ENCODE data around the gene PANK1.
"Not testable (repeated sequence)": the region's sequence is repeated elsewhere in the genome, so short reads cannot be mapped to it uniquely, and the experiment has no call there.

The PANK1 gene

DNA sequence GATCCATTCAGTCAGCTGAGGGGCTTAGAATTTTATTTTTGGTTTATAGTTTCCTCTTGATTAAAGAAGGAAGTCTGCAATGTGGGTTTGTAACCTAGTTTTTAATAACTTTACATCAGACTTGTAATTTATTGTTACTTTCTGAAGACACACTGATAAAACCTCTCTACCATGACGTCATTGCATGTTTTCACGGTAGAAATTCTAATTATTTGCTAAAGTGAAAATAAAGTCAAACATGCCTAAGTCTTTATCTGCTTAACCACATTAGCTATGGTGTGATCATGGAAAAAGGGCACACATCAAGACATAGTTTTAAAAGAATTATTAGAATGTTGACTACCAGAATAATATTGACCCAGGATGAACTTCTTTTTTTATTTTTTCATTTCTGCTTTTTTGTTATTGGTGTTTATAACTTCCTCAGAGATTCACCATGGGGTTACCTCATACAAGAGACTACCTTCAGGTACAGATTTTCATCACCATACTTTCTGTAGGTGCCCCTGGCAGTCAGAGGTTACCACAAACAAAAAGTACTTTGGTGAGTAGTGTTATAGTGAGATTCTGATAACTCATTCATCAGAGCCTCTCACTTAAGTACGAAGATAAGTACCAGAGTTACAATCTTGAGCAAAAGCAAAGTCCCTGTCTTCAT lies 7.0 kb upstream of the PANK1 start:
- DNase-seq = no peak

GRCh38 chr10:89651205-89651915 lies 6.3 kb upstream of the PANK1 start:
- DNase-seq = no peak

DNA sequence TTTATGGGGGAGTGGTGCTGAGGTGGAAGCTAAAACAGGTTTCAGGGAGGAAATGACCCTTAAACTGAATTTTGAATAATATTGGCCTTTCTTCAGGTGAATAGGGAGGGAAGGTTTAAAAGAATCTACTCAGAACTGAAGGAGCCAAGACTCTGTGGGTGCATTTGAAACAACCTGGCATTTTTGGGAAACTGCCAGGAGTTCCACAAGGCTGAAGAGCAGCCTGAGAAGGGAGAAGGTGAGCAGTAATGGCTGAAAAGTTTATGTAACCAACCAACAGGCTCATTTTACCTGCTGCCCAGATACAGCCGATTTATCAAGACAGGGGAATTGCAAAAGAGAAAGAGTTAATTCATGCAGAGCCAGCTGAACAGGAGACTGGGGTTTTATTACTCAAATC lies 4.0 kb upstream of the PANK1 start:
- no peak for DNase-seq

DNA sequence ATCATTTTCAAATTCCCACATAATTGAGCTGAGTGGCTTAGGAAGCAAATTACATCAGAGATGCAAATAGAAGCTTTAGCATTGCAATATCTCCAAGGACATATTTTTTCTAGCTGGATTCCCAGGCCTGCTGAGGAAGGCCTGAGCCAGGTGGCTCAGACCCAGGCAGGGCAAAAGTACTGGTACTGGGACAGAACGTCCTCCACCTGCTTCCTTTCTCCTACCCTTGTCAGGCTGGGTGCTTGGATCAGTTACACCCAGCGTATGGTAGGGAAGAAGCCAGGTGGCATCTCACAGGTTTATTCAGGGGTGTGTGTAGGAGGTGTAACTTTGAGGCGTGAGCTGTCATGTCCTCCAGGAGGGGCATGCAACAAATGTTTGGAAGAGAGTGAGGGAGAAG lies 3.0 kb upstream of the PANK1 start:
- no peak for DNase-seq

DNA sequence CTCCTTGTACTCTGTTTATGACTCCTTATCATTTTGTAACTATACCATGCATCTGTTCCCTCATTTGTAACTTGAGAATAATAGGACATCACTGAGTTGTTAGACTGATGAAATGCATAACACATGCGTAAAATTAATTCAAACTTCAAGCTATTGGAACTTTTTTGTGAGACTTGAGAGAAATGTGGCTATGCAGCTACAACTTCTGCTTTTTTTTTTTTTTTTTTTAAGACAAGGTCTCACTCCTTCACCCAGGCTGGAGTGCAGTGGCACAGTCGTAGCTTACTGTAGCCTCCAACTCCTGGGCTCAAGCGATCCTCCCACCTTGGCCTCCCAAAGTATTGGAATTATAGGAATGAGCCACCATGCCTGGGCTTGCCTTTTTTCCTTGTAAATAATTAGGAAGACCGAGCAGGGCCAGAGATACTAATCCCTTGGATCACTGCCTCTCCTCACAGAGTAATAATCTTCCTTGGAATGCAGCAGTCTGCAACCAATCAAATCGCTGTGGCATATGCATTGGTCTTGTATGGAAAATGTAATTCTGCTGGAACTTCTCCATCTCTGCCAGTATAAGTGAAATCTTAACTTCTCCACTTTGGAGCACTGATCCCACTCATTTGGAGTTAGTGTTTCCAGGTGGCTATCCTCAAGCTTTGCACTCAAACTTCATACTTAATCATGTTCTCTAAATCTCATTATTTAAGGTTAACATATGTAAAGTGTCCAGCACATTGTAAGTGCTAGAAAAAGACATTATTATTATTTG lies 2.0 kb upstream of the PANK1 start:
- DNase-seq = no peak

DNA sequence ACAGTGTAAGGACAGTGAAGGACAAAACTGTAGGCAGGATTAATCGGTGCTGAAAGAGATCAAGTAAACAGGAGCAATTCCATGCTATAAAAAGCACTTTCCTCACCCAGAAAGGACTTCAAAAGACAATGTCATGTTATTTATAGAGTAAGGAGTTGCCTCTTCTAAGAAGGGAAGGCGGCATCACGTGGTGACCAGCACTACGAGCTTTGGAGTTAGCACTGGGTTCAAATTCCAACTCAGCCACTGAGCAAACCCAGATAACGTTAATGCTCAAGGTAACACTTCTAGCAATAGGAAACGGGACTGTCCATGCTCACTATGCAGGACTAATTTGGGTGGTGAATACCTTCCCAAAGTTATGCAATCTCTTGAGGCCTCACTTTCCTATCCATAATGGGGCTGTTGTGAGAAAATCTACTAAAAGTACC lies 715 bp upstream of the PANK1 start:
- DNase-seq = no peak

- DNase-seq = no peak
These were observed 413 bp downstream of the PANK1 start for GRCh38 chr10:89644691-89644966.

DNA sequence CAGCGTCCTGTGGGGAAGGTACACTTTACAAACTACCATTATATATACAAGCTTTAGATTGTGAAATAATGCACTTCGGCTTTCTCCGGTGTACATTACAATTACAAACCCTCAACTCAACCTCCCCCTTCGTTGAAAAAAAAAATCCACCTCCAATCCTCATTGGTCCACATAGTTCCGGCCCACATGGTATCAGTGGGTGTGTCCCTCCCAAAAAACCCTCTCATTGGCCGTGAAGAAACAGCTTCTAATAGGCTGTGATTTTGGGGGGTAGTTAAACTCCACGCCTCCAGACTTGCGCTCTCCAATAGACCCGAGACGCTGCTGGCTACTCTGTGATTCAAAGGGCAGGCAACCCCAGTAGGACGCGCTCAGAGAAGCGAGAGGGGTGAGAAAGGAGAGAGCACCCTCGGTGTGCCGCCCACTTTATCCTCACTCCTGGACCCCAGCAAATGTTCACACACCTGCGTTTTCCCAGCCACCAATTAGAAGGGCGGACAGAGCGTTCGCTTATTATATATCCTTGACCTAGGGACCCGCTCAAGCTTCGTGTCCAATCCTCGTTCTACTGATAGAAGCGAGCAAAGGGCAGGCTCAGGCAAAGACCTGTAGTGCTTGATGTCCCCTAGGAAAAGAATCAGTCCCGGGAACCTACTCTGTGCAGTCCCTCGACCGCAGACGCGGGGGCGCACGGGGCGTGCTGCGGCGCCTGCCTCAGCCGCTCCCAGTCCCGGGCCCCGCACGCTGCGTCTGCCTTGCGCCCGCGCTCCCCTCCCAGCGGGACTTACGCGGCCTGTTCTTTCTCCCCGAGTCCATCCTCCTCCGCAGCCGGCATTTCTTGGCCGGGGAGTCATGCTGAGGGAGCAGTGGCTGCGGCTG lies 991 bp downstream of the PANK1 start:
- DNase-seq = peak; percentile 83

GRCh38 chr10:89643431-89643811 lies 1.6 kb downstream of the PANK1 start:
- DNase-seq = no peak

DNA sequence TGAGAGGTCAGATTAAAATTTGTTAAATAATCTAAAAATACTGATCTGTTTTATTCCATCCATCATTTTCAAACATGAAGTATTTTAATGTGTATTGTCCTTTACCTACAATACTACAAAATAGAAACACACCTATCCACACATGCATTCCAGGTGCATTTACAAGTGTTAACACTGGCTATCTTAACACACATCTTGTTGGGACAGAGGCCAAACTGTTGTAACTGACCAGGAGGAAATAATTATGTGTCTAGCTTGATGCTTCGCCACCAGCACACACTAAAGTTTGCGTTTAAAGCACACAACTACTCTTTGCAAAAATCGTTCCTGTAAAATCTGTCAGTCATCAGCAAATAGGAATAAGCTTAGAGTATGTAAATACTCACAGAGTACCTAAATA lies 2.8 kb downstream of the PANK1 start:
- no peak for DNase-seq

GRCh38 chr10:89640241-89640640 lies 4.8 kb downstream of the PANK1 start:
- no peak for DNase-seq

GRCh38 chr10:89639326-89639725 lies 5.7 kb downstream of the PANK1 start:
- DNase-seq = no peak

DNA sequence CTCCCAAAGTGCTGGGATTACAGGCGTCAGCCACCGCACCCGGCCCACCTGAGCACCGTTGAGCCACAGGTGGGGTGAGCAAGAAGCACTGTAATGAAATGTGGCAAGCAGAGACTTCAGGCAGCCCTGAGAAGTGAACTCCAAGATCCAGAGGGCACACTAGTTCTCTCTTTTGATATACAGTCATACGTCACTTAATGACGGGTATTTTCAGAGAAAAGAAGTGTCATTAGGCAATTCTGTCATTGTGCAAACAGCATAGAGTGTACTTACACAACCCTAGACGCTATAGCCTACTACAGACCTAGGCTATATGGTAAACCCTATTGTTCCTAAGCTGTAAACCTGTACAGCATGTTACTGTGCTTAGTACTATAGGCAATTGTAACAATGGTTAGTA lies 7.9 kb downstream of the PANK1 start:
- no peak for DNase-seq

- no peak for DNase-seq
These were observed 10.4 kb downstream of the PANK1 start for GRCh38 chr10:89634637-89635036.

- DNase-seq = no peak
These were observed 11.6 kb downstream of the PANK1 start for GRCh38 chr10:89633484-89633883.

DNA sequence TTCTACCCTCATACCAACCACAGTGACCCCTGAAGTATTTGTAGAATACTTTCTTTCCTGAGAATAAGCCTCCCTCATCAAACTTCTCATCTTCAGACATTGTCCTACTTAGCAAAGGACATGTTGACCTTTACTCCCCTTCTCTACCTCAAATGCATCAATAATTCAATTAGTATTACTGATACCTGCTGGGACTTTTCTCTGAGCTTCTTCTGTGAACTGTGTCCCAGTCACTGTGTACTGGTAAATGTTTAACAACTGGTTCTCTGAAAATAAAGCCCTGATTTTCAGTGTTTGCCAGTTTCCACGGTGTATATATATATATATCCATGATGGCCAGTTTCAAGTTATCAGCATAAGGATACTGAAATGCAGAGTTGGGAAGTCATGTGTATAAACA lies 12.2 kb downstream of the PANK1 start:
- no peak for DNase-seq

DNA sequence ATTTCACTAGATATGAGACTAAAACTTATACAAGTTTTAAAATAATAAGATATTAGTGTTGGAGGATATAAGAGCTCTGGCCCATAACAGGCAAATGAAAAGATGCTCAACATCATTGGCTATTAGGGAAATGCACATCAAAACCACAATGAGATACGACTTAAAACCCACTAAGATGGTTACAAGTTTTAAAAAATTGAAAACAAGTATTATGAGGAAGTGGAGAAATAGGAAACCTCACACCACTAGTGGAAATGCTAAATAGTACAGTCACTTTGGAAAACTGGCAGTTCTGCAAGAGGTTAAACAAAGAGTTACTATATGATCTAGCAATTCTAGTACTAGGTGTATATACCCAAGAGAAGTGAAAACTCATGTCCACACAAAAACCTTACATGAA lies 17.2 kb downstream of the PANK1 start:
- no peak for DNase-seq

DNA sequence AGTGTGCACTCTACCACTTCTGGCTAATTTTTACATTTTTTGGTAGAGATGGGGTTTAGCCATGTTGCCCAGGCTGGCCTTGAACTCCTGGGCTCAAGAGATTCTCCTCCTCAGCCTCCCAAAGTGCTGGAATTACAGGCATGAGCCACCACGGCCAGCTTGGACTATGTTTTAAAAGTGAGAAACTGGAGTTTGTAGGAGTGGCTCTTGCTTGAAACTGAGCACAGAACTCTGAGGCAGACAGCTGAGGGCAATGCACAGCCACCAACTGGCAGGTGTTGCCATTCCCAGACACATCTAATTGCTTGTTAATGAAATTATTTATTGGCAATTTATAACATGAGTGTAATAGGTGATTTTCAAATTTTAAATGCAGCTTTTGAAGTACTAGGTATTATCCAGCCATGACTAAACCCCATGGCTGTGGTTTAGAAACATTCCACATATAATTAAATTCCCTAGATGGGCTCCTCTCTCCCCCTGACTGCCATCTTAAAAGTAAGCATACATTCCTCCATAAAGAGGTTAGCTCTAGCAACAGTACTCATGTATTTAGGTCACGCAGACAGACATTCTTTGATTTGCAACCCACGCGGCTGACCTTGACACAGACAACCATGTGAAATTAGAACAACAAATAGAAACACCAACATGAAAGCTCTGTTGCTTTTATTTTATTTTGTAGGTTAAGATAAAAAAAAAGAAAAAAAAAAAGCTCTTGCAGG lies 19.8 kb downstream of the PANK1 start:
- no peak for DNase-seq

DNA sequence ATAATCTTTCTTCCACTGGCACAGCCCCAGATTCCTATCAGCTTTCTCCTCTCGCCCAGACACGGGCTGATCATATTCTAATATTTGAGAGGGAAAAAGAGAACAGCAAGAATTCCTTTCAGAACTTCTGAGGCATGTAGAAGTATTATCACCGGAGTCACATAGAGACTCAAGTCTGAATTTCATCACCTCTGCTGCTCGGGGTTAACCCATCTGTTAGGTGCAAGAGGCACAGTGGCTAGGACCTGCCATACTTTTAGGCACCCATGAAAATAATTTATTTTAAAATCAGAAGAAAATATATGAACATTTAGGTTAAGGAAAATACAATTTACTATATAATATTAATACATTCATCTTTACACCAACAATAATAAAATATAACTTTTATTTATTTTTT lies 21.0 kb downstream of the PANK1 start:
- DNase-seq = no peak

DNA sequence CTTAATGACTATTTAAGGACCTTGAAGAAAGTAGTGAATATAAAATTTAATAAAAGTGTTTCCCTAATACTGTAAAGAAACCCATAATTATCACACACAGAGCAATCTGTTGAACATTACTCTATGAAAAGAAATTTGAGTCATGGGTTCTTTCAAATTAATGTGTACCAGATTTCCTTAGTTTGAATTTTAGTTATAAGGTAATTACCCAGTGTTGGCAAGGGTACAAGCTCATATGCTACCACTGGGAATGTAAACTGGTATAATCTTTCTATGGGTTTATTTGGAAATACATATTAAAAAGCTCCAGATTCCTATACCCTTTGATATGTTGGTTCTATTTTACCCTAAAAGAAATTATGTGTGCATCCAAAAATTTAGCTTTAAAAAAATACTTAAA lies 22.9 kb downstream of the PANK1 start:
- DNase-seq = no peak

DNA sequence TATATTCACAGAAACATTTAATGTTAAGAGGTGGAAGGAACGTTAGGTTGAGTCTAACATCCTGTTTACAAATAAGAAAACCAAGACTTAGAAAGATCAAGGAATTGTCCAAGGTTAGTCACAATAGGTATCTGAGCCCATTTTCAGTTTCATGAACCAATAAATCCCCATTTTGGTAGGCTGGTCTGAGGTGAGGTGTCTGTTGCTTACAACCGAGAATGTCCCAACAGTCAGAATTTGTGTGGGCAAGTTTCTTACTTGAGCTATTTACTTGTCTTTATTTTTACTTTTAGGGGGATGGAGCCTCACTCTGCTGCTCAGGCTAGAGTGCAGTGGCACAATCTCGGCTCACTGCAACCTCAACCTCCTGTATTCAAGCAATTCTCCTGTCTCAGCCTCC lies 23.6 kb downstream of the PANK1 start:
- DNase-seq = no peak

DNA sequence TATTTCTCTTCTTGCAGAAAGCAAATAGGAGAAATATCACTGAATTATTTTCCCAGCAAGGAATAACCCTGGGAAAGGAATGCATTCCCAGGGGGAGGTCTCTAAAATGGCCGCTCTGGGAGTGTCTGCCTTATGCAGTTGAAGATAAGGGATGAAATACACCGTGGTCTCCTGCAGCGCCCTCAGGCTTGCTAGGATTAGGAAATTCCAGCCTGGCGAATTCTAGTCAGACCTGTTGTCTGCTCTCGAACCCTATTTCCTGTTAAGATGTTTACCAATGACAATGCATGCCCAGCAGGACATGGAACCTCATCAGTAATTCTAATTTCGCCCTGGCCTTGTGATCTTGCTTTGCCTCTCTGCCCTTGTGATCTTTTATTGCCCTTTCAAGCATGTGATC lies 24.7 kb downstream of the PANK1 start:
- DNase-seq = not testable (repeated sequence)

- no peak for DNase-seq
These were observed 29.2 kb downstream of the PANK1 start for GRCh38 chr10:89615824-89616223.
